ENCODE measurements around the gene ANKRD11. TPM values are rescaled to one million over a fixed set of nuclear protein-coding genes. Genes with fewer than 3 reads are reported as not detected.

The ANKRD11 gene
- polyA plus RNA-seq, 1 donor from 2014 or later = 32.5 TPM

DNA sequence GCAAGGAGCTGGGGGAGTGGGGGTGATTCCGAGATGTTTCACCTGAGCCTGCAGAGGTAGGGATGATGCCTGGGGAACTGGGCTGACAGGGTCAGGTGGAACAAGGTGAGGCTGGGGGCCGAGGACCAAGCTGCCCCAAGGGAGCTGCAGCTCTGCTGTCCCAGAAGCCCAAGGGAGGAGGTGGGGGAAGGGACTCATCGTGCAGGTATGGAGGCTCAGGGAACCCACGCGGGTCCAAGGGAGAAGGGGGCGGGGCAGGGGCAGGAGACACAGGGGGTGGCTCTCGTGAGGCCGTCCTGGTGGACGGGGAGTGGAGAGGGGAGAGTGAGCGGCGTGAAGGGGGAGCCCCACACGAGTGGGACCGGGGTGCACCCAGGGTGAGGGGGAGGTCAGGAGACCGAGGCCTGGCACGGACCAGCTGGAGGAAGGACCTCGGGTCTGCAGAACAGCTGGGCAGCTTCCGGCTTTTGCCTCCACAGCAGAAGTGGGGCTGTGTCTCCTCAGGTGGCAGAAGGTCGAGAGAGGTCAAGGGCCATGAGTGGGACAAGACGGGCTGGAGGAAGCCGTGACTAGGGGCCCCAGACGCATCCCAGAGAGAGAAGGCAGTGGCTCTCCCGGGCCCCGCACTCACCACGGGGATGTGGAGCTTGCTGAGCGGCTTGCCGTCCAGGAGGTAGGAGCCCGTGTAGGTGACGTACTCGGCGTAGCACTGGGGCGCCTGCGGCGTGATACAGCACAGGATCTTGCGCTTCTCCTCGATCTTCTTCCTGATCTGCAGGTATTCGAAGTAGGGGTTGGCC lies 211.7 kb downstream of the ANKRD11 start:
- no peak overlapping the region for H3K4me3 ChIP-seq (ENCODE audit: low read length)
- H3F3A ChIP-seq (ENCODE audit: insufficient read depth, low read length, poor library complexity, severe bottlenecking) = no peaks in the 10 kb centered on the region
- no peak overlapping the region for H3K9ac ChIP-seq (ENCODE audit: low read length)
- no peak overlapping the region for H3K4me2 ChIP-seq (ENCODE audit: low read length)
- no peaks in the 10 kb centered on the region for H3K27me3 ChIP-seq (ENCODE audit: insufficient read depth, low read depth, low read length)
- no peak overlapping the region for H2AFZ ChIP-seq (ENCODE audit: low read depth, low read length)
- no peaks in the 10 kb centered on the region for H3K79me2 ChIP-seq (replicated peaks; ENCODE audit: insufficient read depth, low read length)
- no peak overlapping the region for H3K27ac ChIP-seq (ENCODE audit: low read length)
- H3K36me3 ChIP-seq (ENCODE audit: insufficient read depth, low read length) = no peaks in the 10 kb centered on the region
- TF ChIP-seq POLR2AphosphoS5 (IDR thresholded peaks at IDR 0.05) = no peak
- H4K20me1 ChIP-seq (ENCODE audit: insufficient read depth) = no peaks in the 10 kb centered on the region
- no peaks in the 10 kb centered on the region for H3K9me3 ChIP-seq (ENCODE audit: low read length)
- no peaks in the 10 kb centered on the region for H3K9me2 ChIP-seq (ENCODE audit: insufficient read depth, low read length)

DNA sequence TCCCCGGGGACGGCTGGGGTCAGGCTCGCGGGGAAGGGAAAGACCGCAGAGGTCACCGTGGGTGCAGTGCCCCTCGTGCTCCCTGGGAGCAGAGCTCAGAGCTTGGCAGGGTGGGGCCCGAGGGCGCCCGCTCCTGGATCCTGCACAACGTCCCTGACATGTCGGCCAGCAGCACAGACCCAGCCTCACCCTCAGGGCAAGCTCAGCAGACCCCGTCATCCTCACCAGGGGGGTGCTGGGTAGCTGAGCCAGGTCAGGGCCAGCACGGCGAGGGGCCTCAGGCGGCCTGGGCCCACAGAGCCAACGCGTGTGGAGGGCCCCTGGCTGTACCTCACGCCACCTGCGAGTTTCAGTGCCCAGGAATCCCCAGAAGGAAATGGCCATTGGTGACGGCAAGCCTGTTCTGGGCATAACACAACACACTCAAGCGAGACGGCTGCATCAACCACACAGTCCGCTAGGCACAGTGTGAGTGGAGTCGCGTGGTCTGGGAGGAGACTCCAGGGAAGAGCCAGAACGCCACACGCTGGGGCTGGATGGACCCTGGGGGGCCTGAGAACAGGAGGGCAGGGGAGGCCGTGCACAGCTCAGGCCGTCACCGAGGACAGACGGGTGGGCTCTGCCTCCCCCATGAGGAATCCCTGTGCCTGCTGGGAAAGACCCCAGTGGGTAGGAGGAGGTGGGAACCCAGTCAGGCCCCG lies 212.6 kb downstream of the ANKRD11 start:
- H3K4me2 ChIP-seq (ENCODE audit: low read length) = no peak overlapping the region
- H3K9me2 ChIP-seq (ENCODE audit: insufficient read depth, low read length) = no peaks in the 10 kb centered on the region
- H3K36me3 ChIP-seq (ENCODE audit: insufficient read depth, low read length) = peaks cover 5% of the 10 kb centered on the region
- H3K4me3 ChIP-seq (ENCODE audit: low read length) = no peak overlapping the region
- no peaks in the 10 kb centered on the region for H3F3A ChIP-seq (ENCODE audit: insufficient read depth, low read length, poor library complexity, severe bottlenecking)
- no peak for TF ChIP-seq EZH2 (IDR thresholded peaks at IDR 0.05; ENCODE audit: borderline replicate concordance, insufficient read depth, low read length, poor library complexity, severe bottlenecking)
- no peak for TF ChIP-seq EP300 (conservative IDR thresholded peaks at IDR 0.05; ENCODE audit: poor library complexity, severe bottlenecking)
- no peak for TF ChIP-seq MXI1 (conservative IDR thresholded peaks at IDR 0.05; ENCODE audit: poor library complexity, severe bottlenecking)
- no peak for TF ChIP-seq SMC3 (conservative IDR thresholded peaks at IDR 0.05; ENCODE audit: poor library complexity)
- TF ChIP-seq, protein P1, sequence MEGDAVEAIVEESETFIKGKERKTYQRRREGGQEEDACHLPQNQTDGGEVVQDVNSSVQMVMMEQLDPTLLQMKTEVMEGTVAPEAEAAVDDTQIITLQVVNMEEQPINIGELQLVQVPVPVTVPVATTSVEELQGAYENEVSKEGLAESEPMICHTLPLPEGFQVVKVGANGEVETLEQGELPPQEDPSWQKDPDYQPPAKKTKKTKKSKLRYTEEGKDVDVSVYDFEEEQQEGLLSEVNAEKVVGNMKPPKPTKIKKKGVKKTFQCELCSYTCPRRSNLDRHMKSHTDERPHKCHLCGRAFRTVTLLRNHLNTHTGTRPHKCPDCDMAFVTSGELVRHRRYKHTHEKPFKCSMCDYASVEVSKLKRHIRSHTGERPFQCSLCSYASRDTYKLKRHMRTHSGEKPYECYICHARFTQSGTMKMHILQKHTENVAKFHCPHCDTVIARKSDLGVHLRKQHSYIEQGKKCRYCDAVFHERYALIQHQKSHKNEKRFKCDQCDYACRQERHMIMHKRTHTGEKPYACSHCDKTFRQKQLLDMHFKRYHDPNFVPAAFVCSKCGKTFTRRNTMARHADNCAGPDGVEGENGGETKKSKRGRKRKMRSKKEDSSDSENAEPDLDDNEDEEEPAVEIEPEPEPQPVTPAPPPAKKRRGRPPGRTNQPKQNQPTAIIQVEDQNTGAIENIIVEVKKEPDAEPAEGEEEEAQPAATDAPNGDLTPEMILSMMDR (IDR thresholded peaks at IDR 0.05; ENCODE audit: poor library complexity, severe bottlenecking) = no peak
- TF ChIP-seq, protein P2, sequence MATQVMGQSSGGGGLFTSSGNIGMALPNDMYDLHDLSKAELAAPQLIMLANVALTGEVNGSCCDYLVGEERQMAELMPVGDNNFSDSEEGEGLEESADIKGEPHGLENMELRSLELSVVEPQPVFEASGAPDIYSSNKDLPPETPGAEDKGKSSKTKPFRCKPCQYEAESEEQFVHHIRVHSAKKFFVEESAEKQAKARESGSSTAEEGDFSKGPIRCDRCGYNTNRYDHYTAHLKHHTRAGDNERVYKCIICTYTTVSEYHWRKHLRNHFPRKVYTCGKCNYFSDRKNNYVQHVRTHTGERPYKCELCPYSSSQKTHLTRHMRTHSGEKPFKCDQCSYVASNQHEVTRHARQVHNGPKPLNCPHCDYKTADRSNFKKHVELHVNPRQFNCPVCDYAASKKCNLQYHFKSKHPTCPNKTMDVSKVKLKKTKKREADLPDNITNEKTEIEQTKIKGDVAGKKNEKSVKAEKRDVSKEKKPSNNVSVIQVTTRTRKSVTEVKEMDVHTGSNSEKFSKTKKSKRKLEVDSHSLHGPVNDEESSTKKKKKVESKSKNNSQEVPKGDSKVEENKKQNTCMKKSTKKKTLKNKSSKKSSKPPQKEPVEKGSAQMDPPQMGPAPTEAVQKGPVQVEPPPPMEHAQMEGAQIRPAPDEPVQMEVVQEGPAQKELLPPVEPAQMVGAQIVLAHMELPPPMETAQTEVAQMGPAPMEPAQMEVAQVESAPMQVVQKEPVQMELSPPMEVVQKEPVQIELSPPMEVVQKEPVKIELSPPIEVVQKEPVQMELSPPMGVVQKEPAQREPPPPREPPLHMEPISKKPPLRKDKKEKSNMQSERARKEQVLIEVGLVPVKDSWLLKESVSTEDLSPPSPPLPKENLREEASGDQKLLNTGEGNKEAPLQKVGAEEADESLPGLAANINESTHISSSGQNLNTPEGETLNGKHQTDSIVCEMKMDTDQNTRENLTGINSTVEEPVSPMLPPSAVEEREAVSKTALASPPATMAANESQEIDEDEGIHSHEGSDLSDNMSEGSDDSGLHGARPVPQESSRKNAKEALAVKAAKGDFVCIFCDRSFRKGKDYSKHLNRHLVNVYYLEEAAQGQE (IDR thresholded peaks at IDR 0.05; ENCODE audit: borderline replicate concordance) = no peak
- TF ChIP-seq RAD21 (conservative IDR thresholded peaks at IDR 0.05) = no peak
- no peak for TF ChIP-seq POLR2AphosphoS5 (IDR thresholded peaks at IDR 0.05)
- no peak for TF ChIP-seq TAF1 (IDR thresholded peaks at IDR 0.05; ENCODE audit: low read depth)
- H3K27me3 ChIP-seq (ENCODE audit: insufficient read depth, low read depth, low read length) = no peaks in the 10 kb centered on the region
- no peaks in the 10 kb centered on the region for H4K20me1 ChIP-seq (ENCODE audit: insufficient read depth)
- H3K27ac ChIP-seq (ENCODE audit: low read length) = no peak overlapping the region
- no peaks in the 10 kb centered on the region for H3K9me3 ChIP-seq (ENCODE audit: low read length)
- no peak overlapping the region for H3K9ac ChIP-seq (ENCODE audit: low read length)
- no peak overlapping the region for H2AFZ ChIP-seq (ENCODE audit: low read depth, low read length)
- no peaks in the 10 kb centered on the region for H3K79me2 ChIP-seq (replicated peaks; ENCODE audit: insufficient read depth, low read length)
